Colon (tissue), 2 donors: ENCODE results near the gene CYP2W1.
"Not testable (repeated sequence)": the region's sequence is repeated elsewhere in the genome, so short reads cannot be mapped to it uniquely, and the experiment has no call there.

Source experiments
- FAIRE-seq: peaks from 2 replicates; lab custom pipeline; 2012; peaks lifted over from hg19 to GRCh38; lab: Jason Lieb, UNC
- donor health status: control.
- donor health status: control.

Gene CYP2W1

DNA sequence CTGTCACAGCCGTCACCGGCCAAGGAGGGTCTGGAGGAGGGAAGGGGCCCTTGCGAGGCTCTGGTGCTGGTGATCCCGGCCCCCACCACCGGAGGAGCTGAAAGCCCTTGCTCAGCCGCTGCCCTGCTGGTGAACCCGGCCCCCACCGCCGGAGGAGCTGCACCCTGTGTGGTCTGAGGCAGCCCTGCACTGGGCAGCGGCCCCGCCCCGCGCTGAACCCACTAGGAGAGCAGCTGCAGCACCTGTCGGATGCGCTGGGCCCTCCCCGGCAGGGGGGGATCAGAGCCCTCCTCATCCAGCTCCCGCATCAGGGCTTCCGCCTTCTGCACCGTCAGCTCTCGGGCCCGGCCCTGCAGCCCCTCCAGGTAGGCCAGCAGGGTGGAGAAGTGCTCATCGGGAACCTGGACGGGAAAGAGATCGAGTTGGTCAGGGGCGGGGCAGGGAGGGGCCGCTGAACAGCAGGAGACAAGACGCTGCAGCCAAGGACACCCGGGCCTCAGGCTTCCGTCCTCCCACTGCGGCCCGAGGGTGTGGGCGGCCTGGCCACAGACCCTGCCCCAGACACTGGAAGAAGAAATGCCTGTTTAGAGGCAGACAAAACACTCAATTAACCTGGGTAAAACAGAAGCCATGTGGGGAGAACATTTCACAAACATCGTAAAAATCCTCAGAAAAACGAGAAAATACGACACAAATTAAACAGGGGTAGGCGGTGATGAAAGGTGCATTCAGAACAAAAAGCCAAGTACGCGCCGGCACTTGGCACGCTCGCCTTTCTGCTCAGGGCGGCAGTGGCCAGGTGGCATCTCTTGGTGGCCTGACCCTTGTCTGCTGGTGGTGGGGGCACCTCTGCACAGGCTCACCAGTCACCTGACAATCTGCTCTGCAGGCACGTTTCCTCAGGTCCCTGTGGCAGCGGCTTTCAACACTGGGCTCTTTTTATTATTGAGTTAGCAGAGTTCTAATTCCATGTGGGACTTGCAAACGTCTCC, 14.7 kb downstream of the CYP2W1 start:
- FAIRE-seq = no peak

- no peak for FAIRE-seq
These were observed 16.3 kb downstream of the CYP2W1 start for GRCh38 chr7:999149-999879.

- FAIRE-seq = no peak
These were observed 17.3 kb downstream of the CYP2W1 start for GRCh38 chr7:999941-1000935.

DNA sequence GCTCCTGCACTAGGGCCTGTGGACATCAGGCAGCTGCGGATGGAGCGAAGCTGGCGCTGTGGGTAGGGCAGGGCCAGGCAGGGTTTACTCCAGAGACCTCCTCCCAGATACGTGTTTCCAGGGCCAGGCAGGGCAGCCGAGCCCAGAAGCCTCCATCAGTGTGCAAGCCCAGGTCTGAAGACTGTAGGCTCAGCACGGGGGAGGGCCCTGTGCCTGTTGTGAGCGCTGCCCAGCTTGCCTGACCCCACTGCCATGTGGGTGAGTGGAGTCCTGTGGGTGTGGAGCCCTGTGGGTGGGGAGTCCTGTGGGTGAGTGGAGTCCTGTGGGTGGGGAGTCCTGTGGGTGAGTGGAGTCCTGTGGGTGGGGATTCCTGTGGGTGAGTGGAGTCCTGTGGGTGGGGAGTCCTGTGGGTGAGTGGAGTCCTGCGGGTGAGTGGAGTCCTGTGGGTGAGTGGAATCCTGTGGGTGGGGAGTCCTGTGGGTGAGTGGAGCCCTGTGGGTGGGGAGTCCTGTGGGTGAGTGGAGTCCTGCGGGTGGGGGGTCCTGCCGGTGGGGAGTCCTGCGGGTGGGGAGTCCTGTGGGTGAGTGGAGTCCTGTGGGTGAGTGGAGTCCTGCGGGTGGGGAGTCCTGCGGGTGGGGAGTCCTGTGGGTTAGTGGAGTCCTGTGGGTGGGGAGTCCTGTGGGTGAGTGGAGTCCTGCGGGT, 18.2 kb downstream of the CYP2W1 start:
- FAIRE-seq = not testable (repeated sequence)

DNA sequence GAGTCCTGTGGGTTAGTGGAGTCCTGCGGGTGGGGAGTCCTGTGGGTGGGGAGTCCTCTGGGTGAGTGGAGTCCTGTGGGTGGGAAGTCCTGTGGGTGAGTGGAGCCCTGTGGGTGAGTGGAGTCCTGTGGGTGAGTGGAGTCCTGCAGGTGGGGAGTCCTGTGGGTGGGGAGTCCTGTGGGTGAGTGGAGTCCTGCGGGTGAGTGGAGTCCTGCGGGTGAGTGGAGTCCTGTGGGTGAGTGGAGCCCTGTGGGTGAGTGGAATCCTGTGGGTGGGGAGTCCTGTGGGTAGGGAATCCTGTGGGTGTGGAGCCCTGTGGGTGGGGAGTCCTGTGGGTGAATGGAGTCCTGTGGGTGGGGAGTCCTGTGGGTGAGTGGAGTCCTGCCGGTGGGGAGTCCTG, 19.0 kb downstream of the CYP2W1 start:
- not testable (repeated sequence) for FAIRE-seq

GRCh38 chr7:1002445-1002844, 19.5 kb downstream of the CYP2W1 start:
- FAIRE-seq = not testable (repeated sequence)

- no peak for FAIRE-seq
These were observed 21.3 kb downstream of the CYP2W1 start for GRCh38 chr7:1004018-1004852.

DNA sequence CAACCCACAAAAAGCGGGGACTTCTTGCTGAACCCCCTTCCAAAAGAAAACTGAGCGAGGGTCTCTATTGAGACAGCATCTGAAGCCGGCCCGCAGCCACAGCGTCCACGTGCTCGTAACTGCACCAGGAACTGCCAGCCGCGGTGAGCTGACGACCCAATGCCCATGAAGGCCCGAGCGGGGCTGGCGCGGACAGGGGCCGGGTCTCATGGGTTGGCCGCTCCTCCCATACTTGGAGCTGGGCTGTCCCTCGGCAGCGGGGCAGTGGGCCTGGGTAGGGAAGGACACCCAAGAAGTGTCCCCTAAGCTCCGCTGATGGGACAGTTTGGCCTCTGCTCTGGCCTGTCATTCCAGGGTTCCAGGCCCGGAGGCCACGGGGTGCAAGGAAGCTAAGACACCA, 22.3 kb downstream of the CYP2W1 start:
- no peak for FAIRE-seq

- no peak for FAIRE-seq
These were observed 24.9 kb downstream of the CYP2W1 start for GRCh38 chr7:1007901-1008300.

DNA sequence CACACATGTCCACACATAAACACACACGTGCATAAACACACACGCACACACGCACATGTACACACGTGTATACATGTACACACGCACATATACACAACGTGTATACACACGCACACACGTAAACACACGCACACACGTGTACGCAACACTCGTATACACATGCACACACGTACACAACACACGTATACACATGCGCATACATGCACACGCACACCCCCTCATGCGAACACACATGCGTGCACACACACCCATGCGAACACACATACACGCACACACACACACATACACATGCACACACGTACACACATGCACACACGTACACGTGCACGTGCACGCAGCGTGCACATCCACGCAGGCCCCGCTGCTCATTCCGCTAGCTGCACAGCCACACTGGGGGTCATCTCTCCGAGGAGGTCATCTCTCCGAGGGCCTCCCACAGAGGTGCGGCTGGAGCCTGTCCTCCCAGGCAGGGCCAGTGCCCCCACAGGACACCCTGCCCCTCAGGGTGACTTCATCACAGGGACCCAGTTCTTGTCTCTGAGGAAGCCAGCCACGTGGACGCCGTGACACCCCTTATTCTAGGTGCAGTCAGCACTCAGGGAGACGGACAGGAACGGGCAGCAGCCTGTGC, 25.9 kb downstream of the CYP2W1 start:
- no peak for FAIRE-seq

DNA sequence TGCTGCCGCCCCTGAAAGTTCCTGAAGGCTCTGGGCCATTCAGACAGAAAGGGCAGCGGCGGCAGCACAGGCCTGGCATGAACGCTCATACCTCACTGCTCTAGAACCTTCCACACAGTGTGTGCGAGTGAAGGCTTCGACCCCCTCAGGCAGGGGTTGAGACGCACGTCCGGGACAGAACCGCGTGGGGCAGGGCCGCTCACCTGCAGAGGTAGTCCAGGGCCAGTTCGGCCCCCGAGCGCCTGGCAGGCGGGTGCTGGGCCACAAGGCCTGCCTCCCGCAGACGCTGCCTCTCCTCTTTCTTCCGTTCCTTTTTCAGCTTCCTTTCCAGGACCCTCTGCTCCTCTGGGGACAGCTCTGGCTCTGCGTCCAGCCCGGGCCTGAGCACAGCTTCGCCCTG, 26.8 kb downstream of the CYP2W1 start:
- no peak for FAIRE-seq

- FAIRE-seq = no peak
These were observed 27.2 kb downstream of the CYP2W1 start for GRCh38 chr7:1010226-1010625.

GRCh38 chr7:1011297-1012003, 28.5 kb downstream of the CYP2W1 start:
- no peak for FAIRE-seq

DNA sequence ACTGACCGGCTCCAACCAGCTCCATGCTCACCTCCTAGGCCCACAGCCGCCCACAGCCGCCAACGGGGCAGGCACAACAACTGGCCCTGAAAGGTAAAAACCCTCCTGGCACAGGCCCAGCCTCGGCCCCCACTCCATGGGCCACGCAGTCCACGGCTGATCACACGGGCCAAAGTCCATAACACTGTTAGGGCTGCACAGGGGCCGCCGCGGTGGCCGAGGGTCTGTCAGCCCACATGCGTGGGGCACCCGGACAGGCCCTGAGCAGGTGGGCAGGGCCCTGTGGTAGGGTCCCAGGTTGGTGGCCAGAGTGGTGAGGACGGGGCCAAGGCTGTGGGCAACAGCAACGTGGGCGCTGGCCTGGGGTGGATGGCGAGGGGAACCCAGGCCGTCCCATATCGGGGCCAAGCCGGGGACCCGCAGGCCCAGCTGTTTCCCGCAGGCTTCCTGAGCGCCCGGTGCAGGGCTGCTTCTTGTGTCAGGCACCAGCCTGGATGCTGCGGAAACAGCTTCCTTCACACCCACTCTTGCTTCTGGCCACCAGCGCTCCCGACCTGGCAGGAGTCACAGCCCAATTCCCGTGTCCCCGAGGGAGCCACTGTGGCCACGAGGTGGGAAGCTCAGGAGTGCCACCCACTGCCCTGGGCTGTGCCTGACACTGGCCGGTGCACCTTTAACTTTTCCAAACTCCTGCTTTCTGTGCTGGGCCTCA, 29.2 kb downstream of the CYP2W1 start:
- FAIRE-seq = no peak

DNA sequence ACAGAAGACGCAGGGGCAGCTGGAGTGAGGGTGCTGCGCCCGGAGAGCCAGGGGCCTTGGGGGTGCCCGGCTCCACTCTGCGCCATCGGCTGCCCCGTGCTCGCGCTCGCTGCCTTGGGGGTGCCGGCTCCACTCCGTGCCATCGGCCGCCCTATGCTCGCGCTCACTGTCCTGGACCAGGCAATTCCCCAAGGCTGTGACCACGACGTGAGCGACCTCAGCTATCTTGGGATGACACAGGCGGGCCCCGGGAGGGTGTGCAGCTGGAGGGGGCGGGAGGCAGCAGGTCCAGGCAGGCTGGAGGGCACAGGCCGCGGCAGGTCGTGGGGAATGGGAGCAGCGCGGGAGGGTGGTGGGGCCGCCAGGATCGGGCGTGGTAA, 29.7 kb downstream of the CYP2W1 start:
- FAIRE-seq = no peak

DNA sequence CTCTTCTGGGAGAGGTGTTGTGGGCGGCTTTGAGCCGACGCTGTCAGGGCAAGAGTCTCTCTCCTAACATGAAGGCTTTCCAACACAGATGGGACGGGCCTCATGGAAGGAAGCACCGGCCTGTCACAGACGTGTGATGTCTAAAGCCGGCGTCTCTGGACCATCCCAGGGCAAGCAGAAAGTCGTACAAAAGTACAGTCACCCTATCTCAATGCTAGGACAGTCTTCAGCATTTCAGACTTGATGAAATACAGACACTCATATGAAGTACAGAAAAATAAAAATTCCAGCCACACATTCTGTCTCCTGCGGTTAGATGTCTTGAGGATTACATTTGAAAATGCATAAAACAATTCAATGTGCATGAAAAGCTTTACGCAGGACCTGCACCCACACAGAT, 30.6 kb downstream of the CYP2W1 start:
- no peak for FAIRE-seq

DNA sequence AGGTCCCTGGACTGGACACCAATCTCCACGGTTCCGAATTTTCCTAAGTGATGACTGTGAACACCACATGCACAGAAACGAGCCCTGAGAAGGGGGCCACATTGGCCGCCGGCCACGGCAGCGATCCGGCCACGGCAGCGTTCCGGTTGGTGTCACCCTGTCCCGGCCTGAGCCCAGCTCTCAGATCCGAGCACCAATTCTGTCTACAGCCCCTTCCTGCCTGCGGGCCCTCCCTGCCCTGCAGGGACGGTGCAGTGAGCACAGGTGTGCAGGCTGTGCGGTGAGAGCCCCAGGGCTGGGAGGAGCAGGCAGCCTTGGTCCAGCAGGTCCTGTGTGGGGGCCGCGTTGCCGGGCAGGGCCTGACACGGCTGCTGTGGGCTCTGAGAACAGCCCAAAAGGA, 31.7 kb downstream of the CYP2W1 start:
- no peak for FAIRE-seq
